ENCODE data around the gene FOS.
"Not testable (repeated sequence)": the region's sequence is repeated elsewhere in the genome, so short reads cannot be mapped to it uniquely, and the experiment has no call there.

The FOS gene

DNA sequence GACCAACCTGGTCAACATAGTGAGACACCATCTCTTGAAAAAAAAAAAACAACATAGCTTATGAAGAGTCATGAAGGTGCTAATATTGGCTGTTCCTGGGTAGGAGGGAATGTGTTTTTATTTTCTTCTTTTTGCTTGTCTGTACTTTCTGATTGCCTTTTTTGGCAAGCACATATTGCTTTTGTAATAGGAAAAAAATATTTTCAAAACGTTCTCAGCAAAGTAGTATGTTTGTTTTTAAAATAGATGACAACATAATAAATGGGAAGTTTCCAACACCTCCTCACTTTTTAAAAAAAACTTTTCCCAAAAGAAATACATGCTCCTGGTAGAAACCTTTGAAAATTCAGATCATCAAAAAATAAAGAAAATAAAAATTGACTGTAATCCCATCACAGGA lies 20.9 kb downstream of the FOS start:
- no peak for DNase-seq

DNA sequence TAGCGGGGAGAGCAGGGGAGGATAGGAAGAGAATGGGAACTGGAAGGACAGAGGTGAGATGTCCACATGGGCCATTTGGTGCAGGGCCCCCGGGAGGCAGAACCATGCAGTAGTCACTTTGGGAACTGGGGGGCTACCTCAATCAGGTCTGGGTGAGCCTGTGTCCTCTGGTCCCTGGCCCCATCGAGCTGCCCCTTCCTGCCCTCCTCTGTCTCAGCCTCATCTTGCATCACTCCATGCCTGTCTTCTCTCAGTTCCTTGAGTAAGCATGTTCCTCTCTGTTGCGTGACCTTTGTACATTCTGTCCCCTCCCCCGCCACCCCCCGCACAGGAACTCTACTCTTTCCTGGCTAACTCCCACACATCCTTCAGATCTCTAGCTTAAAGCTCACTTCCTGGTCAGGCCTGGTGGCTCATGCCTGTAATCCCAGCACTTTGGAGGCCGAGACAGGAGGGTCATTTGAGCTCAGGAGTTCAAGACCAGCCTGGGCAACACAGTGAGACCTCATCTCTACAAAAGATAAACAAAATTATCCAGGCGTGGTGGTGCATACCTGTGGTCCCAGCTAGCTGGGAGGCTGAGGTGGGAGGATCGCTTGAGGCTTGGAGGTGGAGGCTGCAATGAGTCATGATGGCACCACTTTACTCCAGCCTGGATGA lies 23.2 kb downstream of the FOS start:
- TF ChIP-seq GATA1 (IDR thresholded peaks at IDR 0.05; ENCODE audit: low read depth, low read length) (no peak), POLR2A (IDR thresholded peaks at IDR 0.05; ENCODE audit: low read length) (no peak)
- DNase-seq: no peak

More for the DNA sequence above, 20.9 kb downstream of the FOS start:
- TF ChIP-seq GATA1 (IDR thresholded peaks at IDR 0.05; ENCODE audit: low read depth, low read length) (no peak), POLR2A (IDR thresholded peaks at IDR 0.05; ENCODE audit: low read length) (no peak)

DNA sequence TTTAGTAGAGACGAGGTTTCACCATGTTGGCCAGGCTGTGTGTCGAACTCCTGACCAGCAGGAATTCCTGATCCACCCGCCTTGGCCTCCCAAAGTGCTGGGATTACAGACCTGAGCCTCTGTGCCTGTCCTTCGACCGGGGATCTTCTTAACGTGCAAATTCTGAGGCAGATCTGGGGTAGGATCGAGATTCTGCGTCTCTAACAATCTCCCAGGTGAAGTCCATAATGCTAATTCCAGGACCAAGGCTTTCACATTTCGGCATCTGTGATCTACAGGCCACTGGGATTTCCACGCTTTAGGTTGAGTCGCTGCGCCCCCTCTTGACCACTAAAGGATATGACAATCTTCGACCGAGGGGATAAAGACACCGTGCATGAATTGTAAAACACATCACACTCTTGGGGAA lies 24.8 kb downstream of the FOS start:
- no peak for TF ChIP-seq GATA1 (IDR thresholded peaks at IDR 0.05; ENCODE audit: low read depth, low read length)
- no peak for TF ChIP-seq POLR2A (IDR thresholded peaks at IDR 0.05; ENCODE audit: low read length)
- peak; percentile 72 to 87 for DNase-seq

DNA sequence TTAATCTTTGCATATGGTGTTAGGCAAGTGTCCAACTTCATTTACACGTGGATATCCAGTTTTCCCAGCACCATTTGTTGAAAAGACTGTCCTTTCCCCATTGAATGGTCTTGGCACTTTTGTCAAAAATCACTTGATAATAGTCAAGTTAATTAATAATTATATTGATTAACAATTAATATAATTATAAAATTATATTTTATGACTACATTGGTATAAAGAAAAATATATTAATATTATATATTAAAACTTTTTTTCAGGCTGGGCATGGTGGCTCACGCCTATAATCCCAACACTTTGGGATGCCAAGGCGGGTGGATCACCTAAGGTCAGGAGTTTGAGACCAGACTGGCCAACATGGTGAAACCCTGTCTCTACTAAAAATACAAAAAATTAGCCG lies 27.8 kb downstream of the FOS start:
- DNase-seq: not testable (repeated sequence)

DNA sequence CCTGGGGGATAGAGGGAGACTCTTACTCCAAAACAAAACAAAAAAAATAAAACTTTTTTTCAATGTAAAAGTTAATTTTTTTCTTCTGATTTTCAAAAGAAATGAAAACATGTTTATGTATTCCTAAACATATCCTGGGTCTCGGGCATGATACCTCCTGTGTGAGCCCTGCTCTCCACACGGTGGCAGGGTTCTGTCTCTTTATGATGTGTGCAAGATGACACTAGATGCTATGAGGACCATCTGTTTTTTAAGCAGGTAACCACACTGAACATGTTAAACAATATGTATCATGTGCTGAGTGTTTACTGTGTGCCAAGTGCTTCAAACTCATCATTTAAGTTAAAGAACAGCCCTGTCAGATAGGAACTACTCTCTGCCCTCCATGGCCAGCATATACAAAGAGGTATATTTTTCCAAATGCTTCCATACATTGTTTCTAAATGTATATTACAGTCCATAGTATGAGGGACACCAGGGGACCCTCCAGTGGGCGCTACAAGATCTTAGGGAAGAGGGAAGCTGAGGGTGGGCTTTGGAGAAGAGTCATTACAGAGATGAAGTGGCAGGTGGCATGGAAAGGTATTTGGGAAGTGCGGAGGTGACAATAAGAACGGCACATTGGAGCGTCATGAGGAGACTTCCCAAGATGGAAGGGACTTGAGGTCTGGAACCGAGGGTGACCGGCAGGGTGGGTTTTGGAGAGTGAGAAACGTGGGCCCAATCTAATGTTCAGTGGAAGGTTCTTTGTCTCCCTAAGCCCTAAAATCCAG lies 28.5 kb downstream of the FOS start:
- no peak for TF ChIP-seq POLR2A (IDR thresholded peaks at IDR 0.05; ENCODE audit: low read length)
- no peak for TF ChIP-seq GATA1 (IDR thresholded peaks at IDR 0.05; ENCODE audit: low read depth, low read length)
- DNase-seq: peak; percentile 38 to 40

DNA sequence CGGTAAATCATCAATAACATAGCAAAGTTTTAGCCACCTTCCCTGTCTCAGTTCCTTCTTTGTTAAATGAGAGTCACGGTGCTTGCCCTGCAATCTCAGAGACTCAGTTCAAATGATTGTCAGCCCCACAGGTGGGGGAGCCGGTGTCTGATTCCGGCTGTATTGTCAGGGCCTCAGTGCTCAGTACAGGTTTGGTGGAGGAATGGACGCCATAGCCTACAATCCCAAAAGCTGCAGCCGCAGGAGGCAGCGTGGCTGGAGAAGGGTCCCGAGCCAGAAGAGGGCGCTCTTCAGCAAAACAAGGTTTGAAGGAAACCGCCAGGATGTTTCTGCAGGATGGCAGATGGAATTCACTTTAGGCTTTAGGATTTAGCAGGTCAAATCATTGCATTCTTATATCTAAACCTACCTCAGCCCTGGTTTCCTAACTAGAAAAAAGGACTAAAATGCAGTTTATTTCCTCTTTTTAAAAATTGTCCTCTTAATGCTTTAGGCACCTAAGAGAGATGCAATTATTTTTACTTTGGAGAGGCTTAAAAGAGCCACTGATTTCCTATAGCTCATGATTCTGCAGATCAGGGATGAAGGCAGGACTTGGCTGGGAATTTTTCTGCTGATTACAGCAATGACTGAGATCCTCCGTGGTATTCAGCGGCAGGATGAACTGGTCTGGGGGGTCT lies 29.2 kb downstream of the FOS start:
- peak; percentile 72 to 86 for DNase-seq
- TF ChIP-seq GATA1 (IDR thresholded peaks at IDR 0.05; ENCODE audit: low read depth, low read length): no peak
- TF ChIP-seq POLR2A (IDR thresholded peaks at IDR 0.05; ENCODE audit: low read length): no peak

DNA sequence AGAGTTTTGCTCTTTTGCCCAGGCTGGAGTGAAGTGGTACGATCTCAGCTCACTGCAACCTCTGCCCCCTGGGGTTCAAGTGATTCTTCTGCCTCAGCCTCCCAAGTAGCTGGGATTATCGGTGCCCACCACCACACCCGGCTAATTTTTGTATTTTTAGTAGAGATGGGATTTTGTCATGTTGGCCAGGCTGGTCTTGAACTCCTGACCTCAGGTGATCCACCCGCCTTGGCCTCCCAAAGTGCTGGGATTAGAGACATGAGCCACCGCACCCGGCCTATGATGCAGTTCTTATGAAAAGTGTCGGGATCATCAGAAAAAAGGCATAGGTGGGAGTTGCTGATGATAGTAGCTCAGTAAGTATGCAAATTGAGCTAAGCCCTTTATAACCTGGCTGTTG lies 30.4 kb downstream of the FOS start:
- DNase-seq: not testable (repeated sequence)

DNA sequence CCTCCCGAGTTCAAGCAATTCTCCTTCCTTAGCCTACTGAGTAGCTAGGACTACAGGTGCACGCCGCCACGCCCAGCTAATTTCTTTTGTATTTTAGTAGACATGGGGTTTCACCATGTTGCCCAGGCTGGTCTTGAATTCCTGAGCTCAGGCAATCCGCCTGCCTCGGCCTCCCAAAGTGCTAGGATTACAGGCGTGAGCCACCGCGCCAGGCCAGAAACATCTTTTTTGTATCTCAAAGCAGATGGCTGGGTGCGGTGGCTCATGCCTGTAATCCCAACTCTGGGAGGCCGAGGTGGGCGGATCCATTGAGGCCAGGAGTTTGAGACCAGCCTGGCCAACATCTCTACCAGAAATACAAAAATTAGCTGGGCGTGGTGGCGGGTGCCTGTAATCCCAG lies 30.9 kb downstream of the FOS start:
- DNase-seq: not testable (repeated sequence)

DNA sequence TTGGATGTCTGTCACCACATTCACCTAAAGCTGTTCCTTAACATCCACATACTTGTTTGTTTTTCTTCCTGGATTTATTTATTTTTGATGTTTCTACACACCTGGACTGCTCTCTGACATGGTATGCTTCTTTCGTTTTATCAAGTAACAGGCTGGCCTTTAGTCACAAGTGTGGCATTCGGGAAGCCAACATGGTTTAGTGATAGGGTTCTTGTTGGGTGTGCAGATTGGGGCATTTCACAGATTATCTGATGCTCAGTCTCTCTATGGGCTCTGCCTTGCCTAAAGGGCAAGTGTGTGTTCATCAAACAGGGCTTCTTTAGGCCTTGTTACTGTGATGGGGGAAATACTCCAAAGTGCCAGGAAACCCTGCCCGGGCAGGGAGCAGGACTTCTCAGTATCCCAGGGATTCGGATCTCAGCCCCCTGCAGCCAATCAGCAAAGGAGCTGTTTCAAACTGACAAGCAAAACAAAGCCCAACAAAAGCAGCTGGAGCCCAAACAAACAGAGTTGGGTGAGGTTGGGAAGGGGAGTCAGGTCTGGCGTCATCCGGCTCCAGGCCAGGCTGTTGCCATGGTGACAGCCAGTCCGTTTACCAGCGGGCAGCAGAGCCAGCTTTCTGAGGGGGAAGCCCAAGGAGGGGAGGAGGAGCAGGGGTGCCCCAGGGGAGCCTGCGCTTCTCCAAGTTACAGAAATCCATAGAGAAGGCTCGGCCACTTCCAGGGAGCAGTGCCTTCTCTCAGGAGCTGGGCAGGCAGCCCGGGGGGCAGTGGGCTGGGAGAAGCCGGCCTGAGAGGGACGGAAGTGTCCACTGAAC lies 31.9 kb downstream of the FOS start:
- no peak for DNase-seq
- TF ChIP-seq POLR2A (IDR thresholded peaks at IDR 0.05; ENCODE audit: low read length) (no peak), GATA1 (IDR thresholded peaks at IDR 0.05; ENCODE audit: low read depth, low read length) (no peak)

DNA sequence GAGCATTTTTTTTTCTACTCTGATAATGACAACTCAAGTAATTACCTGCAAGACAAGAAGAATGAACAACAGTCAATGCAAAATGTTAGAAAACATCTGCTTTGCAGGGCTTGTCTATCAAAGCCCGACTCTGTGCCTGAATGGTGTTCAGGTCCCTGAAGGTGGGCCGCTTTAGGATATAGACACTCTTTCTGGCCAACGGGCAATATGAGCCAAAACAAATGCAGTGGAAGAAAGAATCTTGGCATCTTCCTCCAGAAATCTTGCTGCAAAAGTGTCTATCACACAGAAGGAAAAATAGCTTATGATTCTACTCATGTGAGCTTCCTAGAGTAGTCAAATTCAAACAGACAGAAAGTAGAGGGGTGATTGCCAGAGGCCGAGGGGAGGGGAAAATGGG lies 32.7 kb downstream of the FOS start:
- TF ChIP-seq GATA1 (IDR thresholded peaks at IDR 0.05; ENCODE audit: low read depth, low read length) (no peak), POLR2A (IDR thresholded peaks at IDR 0.05; ENCODE audit: low read length) (no peak)
- no peak for DNase-seq

DNA sequence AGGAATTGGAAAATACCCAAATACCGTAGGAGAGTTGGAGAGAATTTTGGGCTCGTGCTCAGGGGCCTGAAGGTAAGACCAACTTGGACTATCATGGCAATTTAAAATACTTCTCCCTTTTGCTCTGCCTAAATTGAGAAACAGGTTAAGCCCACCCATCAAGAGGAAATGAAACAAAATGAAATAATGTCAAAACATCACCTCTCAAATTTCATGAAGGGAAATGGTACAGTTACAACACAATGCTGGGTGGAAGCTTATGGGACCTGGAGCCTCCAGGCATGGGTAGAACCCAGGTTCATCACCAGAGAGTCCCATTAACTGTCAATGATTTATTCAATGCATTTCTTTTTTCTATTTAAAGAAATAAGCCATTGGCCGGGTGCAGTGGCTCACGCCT lies 33.7 kb downstream of the FOS start:
- no peak for TF ChIP-seq POLR2A (IDR thresholded peaks at IDR 0.05; ENCODE audit: low read length)
- no peak for TF ChIP-seq GATA1 (IDR thresholded peaks at IDR 0.05; ENCODE audit: low read depth, low read length)
- no peak for DNase-seq

DNA sequence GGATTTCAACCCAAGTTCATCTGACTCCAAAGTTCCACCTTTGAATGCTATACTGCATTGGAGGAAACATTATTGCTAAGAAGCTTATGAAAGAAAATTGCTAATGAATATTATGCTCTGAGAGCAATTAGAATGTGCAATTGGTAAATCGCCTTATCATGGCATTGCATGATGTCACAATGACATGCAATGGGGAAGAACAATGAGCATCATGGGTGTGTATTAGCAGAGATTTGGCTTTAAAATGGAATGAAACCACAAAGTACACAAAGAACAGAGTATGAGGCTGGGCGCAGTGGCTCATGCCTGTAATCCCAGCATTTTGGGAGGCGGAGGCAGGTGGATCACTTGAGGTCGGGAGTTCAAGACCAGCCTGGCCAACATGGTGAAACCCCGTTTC lies 34.7 kb downstream of the FOS start:
- no peak for TF ChIP-seq GATA1 (IDR thresholded peaks at IDR 0.05; ENCODE audit: low read depth, low read length)
- no peak for TF ChIP-seq POLR2A (IDR thresholded peaks at IDR 0.05; ENCODE audit: low read length)
- no peak for DNase-seq

DNA sequence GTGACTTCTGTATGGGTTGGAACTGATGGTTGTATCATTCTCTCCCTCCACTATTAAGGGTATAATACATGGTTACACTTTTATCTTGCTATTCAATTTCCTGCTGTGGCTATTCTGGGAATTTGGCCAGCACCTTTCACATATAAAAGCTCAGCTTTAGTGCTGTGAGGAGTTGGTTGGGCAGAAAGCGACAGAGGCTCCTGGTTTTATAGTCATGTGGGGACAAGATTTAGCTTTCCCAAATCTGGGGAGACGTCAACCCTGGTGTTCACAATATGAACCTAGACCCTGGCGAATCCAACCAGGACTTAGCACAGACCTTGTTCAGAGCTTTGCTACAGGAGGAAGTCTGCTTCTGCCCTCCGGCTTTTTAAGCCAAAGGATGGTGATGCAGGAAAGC lies 36.5 kb downstream of the FOS start:
- no peak for TF ChIP-seq GATA1 (IDR thresholded peaks at IDR 0.05; ENCODE audit: low read depth, low read length)
- no peak for TF ChIP-seq POLR2A (IDR thresholded peaks at IDR 0.05; ENCODE audit: low read length)
- DNase-seq: no peak

DNA sequence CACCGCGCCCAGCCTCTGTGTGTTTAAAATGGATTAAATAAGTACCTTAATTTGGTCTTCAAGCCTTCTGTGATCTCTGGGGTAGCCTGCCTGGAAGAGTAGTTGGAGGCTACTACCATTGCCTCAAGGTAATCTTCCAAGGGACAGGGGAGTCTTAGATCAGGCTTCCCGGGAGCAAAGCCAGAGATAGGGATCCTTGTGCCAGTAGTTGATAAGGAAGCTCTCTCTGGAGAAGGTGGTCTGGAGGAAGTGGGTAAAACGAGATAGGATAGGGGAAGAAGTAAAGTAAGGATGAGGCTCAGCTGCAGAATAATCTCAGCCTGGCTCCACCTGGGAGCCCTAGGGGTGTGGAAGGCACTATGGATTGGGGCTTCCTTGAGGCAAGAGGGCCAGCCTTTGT lies 38.5 kb downstream of the FOS start:
- no peak for DNase-seq
- TF ChIP-seq GATA1 (IDR thresholded peaks at IDR 0.05; ENCODE audit: low read depth, low read length) (no peak), POLR2A (IDR thresholded peaks at IDR 0.05; ENCODE audit: low read length) (no peak)

Data from erythroblast (primary cell).